HepG2 (cell line): ENCODE measurements around the gene CCT6A. TPM values are rescaled to one million over a fixed set of nuclear protein-coding genes. Genes with fewer than 3 reads are reported as not detected.
"Not testable (repeated sequence)": the region's sequence is repeated elsewhere in the genome, so short reads cannot be mapped to it uniquely, and the experiment has no call there.

Experiments used
- ATAC-seq: fragments of 200-7000 bp; cut with Tn5 transposase; 3 replicates; pipeline ENCODE4 v1.9.1; 2020; ENCODE audit warnings: mild to moderate bottlenecking, moderate library complexity
- BruUV-seq: library from RNA; stranded (reverse); fragments of 400-500 nt; replicated peaks from 2 replicates; lab custom pipeline; 2021; lab: Mats Ljungman, UMichigan
- CTCF ChIA-PET: fragments of 300-600 bp; formaldehyde crosslinking; extraction: SDS; loops from one replicate; lab custom pipeline; 2021; ENCODE audit warnings: low total read pairs, inconsistent platforms, low intra/inter-chr PET ratio; lab: Yijun Ruan, JAX
- POLR2A ChIA-PET: fragments of 350-600 bp; sonication (Branson Sonifier 250); formaldehyde crosslinking; loops from one replicate; lab custom pipeline; 2020; ENCODE audit warnings: antibody characterized with exemption, inconsistent platforms; lab: Yijun Ruan, JAX
- DNase-seq: peaks from one replicate; pipeline ENCODE4 v3.0.0-alpha.2; 2015; ENCODE audit warnings: low spot score
- FAIRE-seq: peaks from 3 replicates; lab custom pipeline; 2011; peaks lifted over from hg19 to GRCh38; lab: Jason Lieb, UNC
- H2AFZ ChIP-seq: one replicate; pipeline ENCODE4 v1.6.1; 2011; ENCODE audit warnings: low read length, inconsistent platforms
- H3K27ac ChIP-seq: fragments of 300-600 bp; 3 replicates; pipeline ENCODE4 v1.8.0; 2011; ENCODE audit warnings: mixed run types, mild to moderate bottlenecking, mixed read lengths, low read length, inconsistent platforms; ENCODE audit not compliant: insufficient read depth; ENCODE audit errors: extremely low read length
- H3K27me3 ChIP-seq, 2 experiments: fragments of 200-600 bp in 1 of 2; 2 replicates in 1 of 2; 3 replicates in 1 of 2; pipeline versions ENCODE4 v1.6.0 to v1.8.0; 2011; ENCODE audit warnings: low read length in 2 of 2, mild to moderate bottlenecking in 2 of 2, moderate library complexity in 2 of 2, inconsistent platforms in 1 of 2; ENCODE audit not compliant: insufficient read depth in 2 of 2, control insufficient read depth in 1 of 2
- H3K36me3 ChIP-seq, 2 experiments: fragments of 200-600 bp in 1 of 2; replicated peaks in 1 of 2; 2 replicates in 1 of 2; 3 replicates in 1 of 2; pipeline versions ENCODE4 v1.5.1 to v1.8.0; 2011; ENCODE audit warnings: low read length in 2 of 2, inconsistent platforms in 1 of 2; ENCODE audit not compliant: insufficient read depth in 2 of 2, control insufficient read depth in 1 of 2
- H3K4me1 ChIP-seq: 2 replicates; pipeline ENCODE4 v1.5.1; 2012; ENCODE audit warnings: low read length, inconsistent platforms; ENCODE audit not compliant: insufficient read depth
- H3K4me2 ChIP-seq: 2 replicates; pipeline ENCODE4 v1.6.0; 2011; ENCODE audit warnings: low read depth, low read length, inconsistent platforms
- H3K4me3 ChIP-seq, 3 experiments: fragments of 200-600 bp in 1 of 3; sonication (generic), shearing (Covaris generic) in 1 of 3; replicated peaks in 1 of 3; 2 replicates each; pipeline ENCODE4 v1.5.1; 2011 to 2016; ENCODE audit warnings: low read length in 3 of 3, inconsistent platforms in 2 of 3, low read depth in 2 of 3, mild to moderate bottlenecking in 2 of 3, control low read depth in 1 of 3, mixed read lengths in 1 of 3; ENCODE audit not compliant: insufficient read depth in 1 of 3
- H3K79me2 ChIP-seq: one replicate; pipeline ENCODE4 v1.6.1; 2011; ENCODE audit warnings: low read length, inconsistent platforms; ENCODE audit not compliant: insufficient read depth
- H3K9ac ChIP-seq: 2 replicates; pipeline ENCODE4 v1.6.0; 2011; ENCODE audit warnings: mild to moderate bottlenecking, low read depth, low read length, inconsistent platforms; ENCODE audit not compliant: insufficient read depth
- H3K9me3 ChIP-seq: 2 replicates; pipeline ENCODE4 v1.5.1; 2012; ENCODE audit warnings: mild to moderate bottlenecking, low read length
- H4K20me1 ChIP-seq: 2 replicates; pipeline ENCODE4 v1.6.0; 2011; ENCODE audit warnings: inconsistent platforms, mild to moderate bottlenecking, low read length, moderate library complexity; ENCODE audit not compliant: insufficient read depth
- DMAP1 ChIP-seq: IDR thresholded peaks from 2 replicates; pipeline ENCODE4 v1.6.1; 2016
- IKZF5 ChIP-seq: IDR thresholded peaks from 2 replicates; pipeline ENCODE4 v1.6.1; 2018; ENCODE audit warnings: missing genetic modification reagents, mild to moderate bottlenecking, missing compliant biosample characterization
- NR2F6 ChIP-seq, 2 experiments: IDR thresholded peaks; 2 replicates each; pipeline ENCODE4 v1.6.1; 2016; ENCODE audit warnings: antibody characterized with exemption in 1 of 2, mild to moderate bottlenecking in 1 of 2
- PAXIP1 ChIP-seq: sonication (generic); formaldehyde crosslinking; conservative IDR thresholded peaks from 2 replicates; pipeline ENCODE4 v1.4.0; 2020; ENCODE audit warnings: mild to moderate bottlenecking, missing genetic modification reagents, moderate library complexity
- POLR2AphosphoS5 ChIP-seq: IDR thresholded peaks from 2 replicates; pipeline ENCODE4 v1.6.1; 2012; ENCODE audit warnings: low read depth, low read length
- SALL1 ChIP-seq: sonication (generic); formaldehyde crosslinking; IDR thresholded peaks from 2 replicates; pipeline ENCODE4 v1.8.0; 2022; ENCODE audit warnings: mild to moderate bottlenecking, missing genetic modification reagents
- SAP130 ChIP-seq: IDR thresholded peaks from 2 replicates; pipeline ENCODE4 v1.6.1; 2016; ENCODE audit warnings: low read depth
- TBX2 ChIP-seq: sonication (generic); formaldehyde crosslinking; IDR thresholded peaks from 2 replicates; pipeline ENCODE4 v1.5.0; 2020; ENCODE audit warnings: missing genetic modification reagents, mild to moderate bottlenecking, borderline replicate concordance
- ZBTB3 ChIP-seq: sonication (generic); formaldehyde crosslinking; IDR thresholded peaks from 2 replicates; pipeline ENCODE4 v1.4.0; 2020; ENCODE audit warnings: low read depth, mild to moderate bottlenecking, moderate library complexity, missing genetic modification reagents, borderline replicate concordance
- ZNF362 ChIP-seq: sonication (generic); formaldehyde crosslinking; IDR thresholded peaks from 2 replicates; pipeline ENCODE4 v1.4.0; 2020; ENCODE audit warnings: missing genetic modification reagents, mild to moderate bottlenecking, borderline replicate concordance
- ZNF431 ChIP-seq: sonication (generic); formaldehyde crosslinking; IDR thresholded peaks from 2 replicates; pipeline ENCODE4 v1.9.0; 2022; ENCODE audit warnings: missing genetic modification reagents, low read depth, mild to moderate bottlenecking, borderline replicate concordance
- ZNF687 ChIP-seq: sonication (generic); formaldehyde crosslinking; IDR thresholded peaks from 2 replicates; pipeline ENCODE4 v1.5.1; 2020; ENCODE audit warnings: mild to moderate bottlenecking, missing genetic modification reagents, moderate library complexity
- WGBS: methylation state at CpG from one replicate; pipeline ENCODE4 v1.1.6; 2017; ENCODE audit warnings: low lambda C conversion rate; 5-methylcytosine and 5-hydroxymethylcytosine counted together
- in situ Hi-C: cut with HindIII; loops from 2 replicates; pipeline ENCODE4 v1.10.0; 2017; ENCODE audit warnings: low pct_unique_long_range_greater_than_20kb; ENCODE audit not compliant: extremely low pct_ligation_motif_present
- intact Hi-C: fragments of 100-400 bp; cut with micrococcal nuclease; formaldehyde crosslinking; loops from one replicate; pipeline ENCODE4 v1.10.0; 2022; ENCODE audit not compliant: unreplicated experiment
- polyA plus RNA-seq, 8 experiments: library from polyadenylated mRNA; depleted of rRNA in 3 of 8; stranded (reverse) in 7 of 8; unstranded in 1 of 8; fragments of >200 nt; fragmentation: Illumina TruSeq in 4 of 8; extraction: Trizol in 4 of 8; gene quantifications; 2 replicates each; pipeline versions ENCODE4 v1.2.1 to v1.2.3, GENCODE V29; 2011 to 2016; ENCODE audit warnings: low read depth in 4 of 8, missing spikeins in 1 of 8, mixed read lengths in 1 of 8; ENCODE audit not compliant: insufficient read depth in 1 of 8
- total RNA-seq, 5 experiments: library from RNA; depleted of rRNA; stranded (reverse); fragments of >200 nt; fragmentation: Illumina TruSeq; extraction: Trizol; gene quantifications; 2 replicates each; pipeline ENCODE4 v1.2.3, GENCODE V29; 2016; ENCODE audit warnings: low read depth in 1 of 5

The CCT6A gene
- total and polyA plus RNA-seq, 2 of the 13 experiments (the other 11 are each of a cell fraction or from before 2014, with no cell fraction given): 219 to 292 TPM

GRCh38 chr7:56048763-56049162 lies 2.8 kb upstream of the CCT6A start:
- peak; percentile 73 for DNase-seq
- in situ Hi-C loops; H3K9me3 ChIP-seq; H4K20me1 ChIP-seq; H3K4me3 ChIP-seq; H2AFZ ChIP-seq; H3K9ac ChIP-seq; intact Hi-C loops; H3K36me3 ChIP-seq; CTCF ChIA-PET; BruUV-seq; FAIRE-seq; H3K27me3 ChIP-seq; TF ChIP-seq NR2F6 (IDR thresholded peaks at IDR 0.05): not testable (repeated sequence)
- WGBS: 17% methylated on average over 8 of the region's 8 CpGs
- ATAC-seq: peak; percentile 4; the same call in 2 of the 3 replicates
- Histone ChIP-seq H3K4me1 (peaks cover 67% of the 10 kb centered on the region), H3K4me2 (peak overlapping the region; percentile 50; the same call in 1 of the 2 replicates), H3K27ac (peak overlapping the region; percentile 71), H3K79me2 (peaks cover 37% of the 10 kb centered on the region)
- TF ChIP-seq POLR2AphosphoS5 (0 out of 2 replicates have a peak, but pooled peaks have one; percentile 8), PAXIP1 (CRISPR knock-in tag) (0 out of 2 replicates have a peak, but pooled peaks have one; percentile 29), TBX2 (CRISPR knock-in tag) (peak; percentile 18; the same call in 1 of the 2 replicates), NR2F6 (CRISPR knock-in tag; IDR thresholded peaks at IDR 0.05) (0 out of 2 replicates have a peak, but pooled peaks have one; percentile 8), ZBTB3 (peak; percentile 71; the same call in 1 of the 2 replicates), SALL1 (CRISPR knock-in tag) (0 out of 2 replicates have a peak, but pooled peaks have one; percentile 23), ZNF431 (CRISPR knock-in tag) (peak; percentile 95; the same call in 1 of the 2 replicates), ZNF687 (CRISPR knock-in tag) (peak; percentile 12; the same call in 1 of the 2 replicates), SAP130 (CRISPR knock-in tag) (0 out of 2 replicates have a peak, but pooled peaks have one; percentile 17), IKZF5 (CRISPR knock-in tag) (0 out of 2 replicates have a peak, but pooled peaks have one; percentile 33), ZNF362 (peak; percentile 84), DMAP1 (peak; percentile 38; the same call in 1 of the 2 replicates)
- POLR2A ChIA-PET: interaction anchor here (0.7 to 4.1 kb wide), 5 partner anchors 14 to 42 kb away, joined by 3 to 144 read pairs (median 82); partner anchors contain the start of gene SUMF2
